Erythroblast (primary cell): ENCODE results near the gene CTNNA1.

ENCODE experiments used
- GATA1 ChIP-seq: IDR thresholded peaks from 2 replicates; pipeline ENCODE4 v1.6.1; 2011; ENCODE audit warnings: low read depth, mild to moderate bottlenecking, control low read depth, low read length, moderate library complexity
- POLR2A ChIP-seq: IDR thresholded peaks from 2 replicates; pipeline ENCODE4 v1.6.1; 2011; ENCODE audit warnings: mild to moderate bottlenecking, low read length

DNA sequence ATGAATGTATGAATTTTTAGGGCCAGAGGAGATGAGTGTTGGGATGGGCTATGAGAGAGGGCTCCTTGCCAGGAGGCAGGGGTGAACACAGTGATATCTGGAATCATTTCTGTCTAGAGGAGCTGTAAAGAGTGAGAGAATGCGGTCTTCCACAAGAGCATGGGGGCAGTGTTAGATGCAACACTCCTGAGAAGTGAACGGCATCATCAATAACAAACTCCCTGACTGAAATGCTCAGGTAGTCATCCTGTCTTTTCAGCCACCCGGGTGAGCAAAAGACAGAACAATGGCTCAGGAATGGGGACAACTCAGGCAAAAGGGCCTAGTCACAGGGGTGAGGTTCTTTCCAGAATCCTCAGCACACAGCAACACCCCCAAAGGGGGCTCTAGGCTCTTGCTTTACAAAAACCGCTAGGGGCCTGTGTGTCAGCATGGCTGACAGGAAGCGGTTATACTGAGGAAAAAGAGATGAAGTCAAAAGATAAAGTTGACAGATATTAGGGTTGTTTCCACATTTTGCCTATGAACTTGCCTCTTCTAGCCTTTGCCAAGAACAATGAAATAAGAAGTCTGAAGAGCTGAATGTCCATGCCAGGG lies 226.6 kb downstream of the CTNNA1 start:
- no peak for TF ChIP-seq POLR2A
- TF ChIP-seq GATA1 = no peak
